DMS 273 (cell line): ENCODE results near the gene KNDC1.

Experiments used
- DNase-seq: peaks from one replicate; lab custom pipeline; 2025; ENCODE audit not compliant: unreplicated experiment; lab: John Stamatoyannopoulos, UW

Gene KNDC1

GRCh38 chr10:133189726-133190125, 29.7 kb downstream of the KNDC1 start:
- no peak for DNase-seq

GRCh38 chr10:133190225-133190624, 30.2 kb downstream of the KNDC1 start:
- DNase-seq, result no peak

DNA sequence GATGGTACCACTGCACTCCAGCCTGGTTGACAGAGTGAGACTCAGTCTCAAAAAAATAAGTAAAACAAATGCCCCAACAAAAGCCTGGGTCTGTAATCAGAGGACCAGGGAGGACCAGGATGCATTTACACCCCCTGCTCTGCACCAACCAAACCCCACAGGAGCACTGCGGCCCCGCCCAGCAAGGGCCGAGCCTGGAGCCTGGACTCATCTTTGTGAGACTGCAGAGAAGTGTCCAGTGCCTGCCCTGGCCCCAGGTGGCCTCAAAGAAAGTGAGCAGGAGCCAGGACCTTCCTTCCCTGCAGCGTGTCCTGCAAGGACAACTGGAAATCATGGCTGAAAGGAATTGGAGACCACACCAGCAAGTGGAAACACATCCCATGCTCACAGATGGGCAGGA, 31.6 kb downstream of the KNDC1 start:
- no peak for DNase-seq

- DNase-seq, result no peak
Observed at GRCh38 chr10:133194151-133194550, 34.1 kb downstream of the KNDC1 start.

- DNase-seq, result no peak
Observed at GRCh38 chr10:133195096-133195495, 35.1 kb downstream of the KNDC1 start.

DNA sequence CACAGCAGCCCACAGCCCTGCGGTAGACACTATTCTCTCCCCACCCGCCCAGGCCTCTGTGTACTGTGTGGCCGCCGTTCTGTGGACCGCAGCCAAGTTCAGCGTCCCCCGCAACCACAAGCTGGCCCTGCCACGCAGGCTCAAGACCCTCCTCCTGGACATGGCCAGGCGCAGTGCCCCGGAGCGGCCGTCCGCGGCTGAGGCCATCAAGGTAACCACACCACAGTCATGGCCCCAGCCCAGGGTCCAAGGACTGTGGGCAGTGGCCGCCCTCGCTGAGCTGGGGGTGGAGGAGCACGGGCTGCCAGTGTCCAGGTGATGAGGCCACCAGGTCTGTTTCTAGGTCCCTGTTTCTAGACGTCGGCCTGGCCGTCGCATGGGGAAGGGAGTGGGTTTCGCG, 35.6 kb downstream of the KNDC1 start:
- DNase-seq, result no peak

DNA sequence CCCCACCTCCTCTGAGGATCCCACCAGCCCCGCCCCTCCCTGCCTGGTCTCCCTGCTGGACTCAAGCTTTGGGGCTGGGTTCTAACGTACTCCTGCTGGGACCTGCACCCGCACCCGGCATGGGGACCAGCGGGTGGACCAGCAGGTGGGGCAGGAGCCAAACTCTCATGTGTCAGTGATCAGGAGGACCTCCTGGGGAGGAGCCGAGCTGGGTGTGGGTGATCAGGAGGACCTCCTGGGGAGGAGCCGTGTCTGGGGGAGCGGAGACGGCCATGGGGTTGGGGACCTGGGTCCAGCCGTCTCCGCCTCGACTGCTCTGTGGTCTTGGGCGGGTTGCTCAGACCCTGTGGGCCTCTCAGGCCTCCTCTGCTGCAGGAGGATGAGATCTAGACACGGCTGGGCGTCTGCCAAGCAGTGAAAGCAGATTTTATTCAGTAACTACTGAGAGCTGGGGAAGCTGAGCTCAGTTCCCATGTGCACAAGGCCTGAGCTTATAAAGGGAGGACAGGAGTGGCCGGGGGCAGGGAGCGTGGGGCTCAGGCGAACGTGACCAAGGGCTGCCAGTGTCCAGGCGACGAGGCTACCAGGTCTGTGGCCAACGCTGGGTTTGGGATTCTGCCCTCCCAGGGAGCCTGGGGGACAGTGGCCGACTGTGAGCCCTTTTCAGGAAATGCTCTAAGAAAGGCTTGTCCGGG, 36.3 kb downstream of the KNDC1 start:
- DNase-seq, result no peak

GRCh38 chr10:133196936-133197758, 37.1 kb downstream of the KNDC1 start:
- DNase-seq, result no peak

DNA sequence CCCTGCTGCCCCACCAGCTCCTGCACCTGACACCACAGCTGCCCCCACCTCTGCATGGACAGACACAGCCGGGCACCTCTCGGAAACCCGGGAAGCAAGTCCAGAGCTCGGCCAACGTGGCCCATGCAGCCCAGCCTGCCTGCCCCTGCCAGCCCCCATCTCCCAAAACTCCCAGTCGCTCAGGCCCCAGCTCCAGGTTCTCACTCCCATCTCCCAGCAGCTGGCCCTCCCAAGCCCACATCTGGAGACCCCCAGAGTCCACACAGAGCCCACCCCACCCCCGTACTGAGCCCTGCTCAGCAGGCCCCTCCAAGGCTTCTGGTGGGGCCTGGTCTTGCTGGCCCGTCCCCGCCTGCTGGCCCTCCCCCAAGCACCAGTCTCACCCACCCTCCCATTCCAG, 37.8 kb downstream of the KNDC1 start:
- no peak for DNase-seq

GRCh38 chr10:133198206-133198605, 38.2 kb downstream of the KNDC1 start:
- no peak for DNase-seq

- DNase-seq, result no peak
Observed at GRCh38 chr10:133198621-133199487, 38.8 kb downstream of the KNDC1 start.

DNA sequence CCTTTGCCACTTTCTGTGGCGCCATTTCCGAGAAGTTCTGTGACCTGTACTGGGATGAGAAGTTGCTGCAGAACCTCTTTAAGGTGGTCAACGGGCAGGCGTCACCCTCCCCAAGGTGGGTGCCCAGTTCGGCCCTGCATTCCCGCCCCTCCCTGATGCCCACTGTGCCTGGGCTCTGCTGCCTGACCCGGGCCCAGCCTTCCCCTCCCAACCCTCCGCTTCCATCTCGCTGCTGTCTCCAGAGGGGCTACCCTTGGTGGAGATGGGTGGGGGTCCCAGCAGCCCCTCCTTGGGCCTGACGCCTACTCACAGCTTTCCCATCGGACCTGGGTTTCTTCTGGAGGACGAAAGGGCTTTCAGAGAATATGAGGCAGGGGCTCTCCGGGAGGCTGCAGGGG, 39.5 kb downstream of the KNDC1 start:
- DNase-seq, result no peak

- DNase-seq, result no peak
Observed at GRCh38 chr10:133199992-133200611, 40.1 kb downstream of the KNDC1 start.

- DNase-seq, result no peak
Observed at GRCh38 chr10:133200621-133201031, 40.6 kb downstream of the KNDC1 start.

GRCh38 chr10:133201151-133201947, 41.3 kb downstream of the KNDC1 start:
- DNase-seq, result no peak

DNA sequence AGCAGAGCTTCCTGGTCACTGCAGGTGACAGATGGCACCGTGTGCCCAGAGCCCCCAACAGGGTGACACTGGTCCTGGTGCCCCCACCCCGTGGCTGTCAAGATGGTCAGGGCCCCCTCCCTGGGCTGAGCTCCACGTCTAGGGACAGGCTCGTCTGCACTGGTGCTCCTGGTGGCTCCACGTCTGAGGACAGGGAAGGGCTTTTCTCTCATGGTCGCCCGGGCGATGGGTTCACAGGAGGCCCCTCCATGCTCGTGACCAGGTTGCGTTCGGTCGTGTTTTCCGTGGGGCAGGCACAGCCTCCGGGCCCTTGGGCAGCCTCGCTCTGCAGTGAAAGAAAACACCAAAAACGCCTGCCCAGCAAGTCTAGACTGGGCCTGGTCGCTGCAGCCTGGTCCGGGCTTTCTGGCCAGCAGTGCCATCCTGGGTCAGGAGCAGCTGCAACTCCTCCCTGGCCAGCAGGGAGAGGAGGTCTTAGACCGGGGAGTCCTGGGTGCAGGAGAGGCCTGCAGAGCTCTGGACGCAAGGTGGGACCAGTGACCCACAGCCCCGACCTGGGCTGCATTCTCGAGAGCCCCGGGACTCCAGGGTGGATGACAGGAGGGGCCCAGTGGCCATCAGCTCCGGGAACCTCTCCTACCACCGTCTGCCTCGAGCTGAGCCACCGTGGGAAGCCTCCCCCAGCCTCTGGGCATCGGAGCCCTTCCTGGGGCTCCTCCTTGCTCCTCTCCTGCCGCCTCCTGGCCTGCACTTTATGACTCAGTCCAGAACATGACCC, 42.1 kb downstream of the KNDC1 start:
- no peak for DNase-seq

- no peak for DNase-seq
Observed at GRCh38 chr10:133202778-133203651, 43.0 kb downstream of the KNDC1 start.

DNA sequence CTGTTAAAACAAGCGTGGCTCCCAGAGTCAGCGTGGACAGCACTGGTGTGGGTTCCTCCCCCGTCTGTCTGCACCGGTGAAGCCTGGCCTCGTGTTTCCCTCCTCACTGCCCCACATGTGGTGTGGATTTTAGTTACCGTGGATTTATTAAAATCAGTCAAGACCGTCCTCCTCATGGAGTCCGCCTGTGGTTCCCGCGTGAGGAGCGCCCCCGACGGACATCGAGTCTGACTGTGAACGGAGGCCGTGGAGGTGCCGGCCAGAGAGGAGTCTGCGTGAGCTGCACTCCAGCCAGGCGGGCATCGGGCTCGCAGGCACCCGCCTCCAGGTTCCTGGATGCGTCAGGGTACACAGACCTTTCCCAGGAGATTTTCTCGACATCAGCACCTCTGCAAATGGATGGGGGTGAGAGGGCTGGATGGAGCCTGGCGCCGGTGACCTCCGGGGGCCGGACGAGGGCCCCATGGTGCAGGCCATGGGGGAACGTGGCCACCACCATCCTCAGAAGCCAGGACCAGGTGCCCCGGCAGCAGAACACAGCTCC, 43.7 kb downstream of the KNDC1 start:
- DNase-seq, result no peak
